Esophagus muscularis mucosa (tissue), 4 donors: ENCODE measurements around the gene EXOC1. TPM values are rescaled to one million over a fixed set of nuclear protein-coding genes. Genes with fewer than 3 reads are reported as not detected.

Source experiments
- DNase-seq: peaks from one replicate; pipeline ENCODE4 v3.0.0-alpha.2; 2017; ENCODE audit errors: extremely low spot score
- H3K27ac ChIP-seq, 4 donors: fragments of 200-600 bp; sonication (generic); replicated peaks in 1 of 4; 1 replicate in 3 of 4; 2 replicates in 1 of 4; pipeline ENCODE4 v1.5.1; 2016 to 2019; ENCODE audit warnings: mild to moderate bottlenecking in 1 of 4
- H3K27me3 ChIP-seq, 4 donors: fragments of 200-600 bp; sonication (generic); one replicate each; pipeline versions ENCODE4 v1.5.1 to v1.6.0; 2016 to 2019
- H3K36me3 ChIP-seq, 4 donors: fragments of 200-600 bp; sonication (generic); one replicate each; pipeline ENCODE4 v1.5.1; 2016 to 2019
- H3K4me1 ChIP-seq, 4 donors: fragments of 200-600 bp; sonication (generic); one replicate each; pipeline ENCODE4 v1.5.1; 2016 to 2019
- H3K4me3 ChIP-seq, 4 donors: fragments of 200-600 bp; sonication (generic); 1 replicate in 2 of 4; 2 replicates in 2 of 4; pipeline ENCODE4 v1.5.1; 2016 to 2019; ENCODE audit warnings: mild to moderate bottlenecking in 4 of 4, moderate library complexity in 1 of 4
- H3K9me3 ChIP-seq, 4 donors: fragments of 200-600 bp; sonication (generic); 1 replicate in 3 of 4; 2 replicates in 1 of 4; pipeline ENCODE4 v1.5.1; 2016 to 2019
- CTCF ChIP-seq, 3 experiments: fragments of 200-600 bp in 2 of 3; fragments of 450-650 bp in 1 of 3; sonication (generic) in 2 of 3; IDR thresholded peaks; one replicate each; pipeline ENCODE4 v1.5.1; 2017 to 2019; ENCODE audit warnings: antibody characterized with exemption in 3 of 3, mild to moderate bottlenecking in 2 of 3, moderate library complexity in 1 of 3
- EP300 ChIP-seq: sonication (generic); formaldehyde crosslinking; IDR thresholded peaks from one replicate; pipeline ENCODE4 v1.6.1; 2017; ENCODE audit warnings: antibody characterized with exemption
- POLR2A ChIP-seq: fragments of 450-650 bp; IDR thresholded peaks from one replicate; pipeline ENCODE4 v1.6.1; 2017; ENCODE audit warnings: antibody characterized with exemption, moderate library complexity, mild to moderate bottlenecking, low read depth
- POLR2AphosphoS5 ChIP-seq, 2 donors: sonication (generic); formaldehyde crosslinking; IDR thresholded peaks; one replicate each; pipeline ENCODE4 v1.6.1; 2017; ENCODE audit warnings: antibody characterized with exemption in 2 of 2
- WGBS: methylation state at CpG from one replicate; pipeline ENCODE4 v1.1.5; 2018; 5-methylcytosine and 5-hydroxymethylcytosine counted together
- intact Hi-C: fragments of 100-400 bp; cut with DNase I; formaldehyde crosslinking; loops from one replicate; pipeline ENCODE4 v1.15.1; 2023
- small RNA-seq, 3 donors: library from RNA; depleted of rRNA; stranded (forward); fragments of <200 nt; gene quantifications; one replicate each; pipeline ENCODE3, GENCODE V24; 2016
- total RNA-seq, 4 donors: library from RNA; depleted of rRNA; stranded (reverse); fragments of >200 nt; gene quantifications; one replicate each; pipeline versions ENCODE4 v1.1.0 to v1.2.1, GENCODE V29; 2016

The EXOC1 gene
- total RNA-seq, 4 donors from 2014 or later = 22.0 to 33.6 (median 23.6) TPM

- intact Hi-C loops = no loop called here
These were observed 97.9 kb downstream of the EXOC1 start for GRCh38 chr4:55951191-55951922.

More at GRCh38 chr4:55951191-55951922, 97.9 kb downstream of the EXOC1 start:
- no peak for DNase-seq
- Histone ChIP-seq H3K27ac (no peak overlapping the region), H3K27me3 (no peaks in the 10 kb centered on the region), H3K9me3 (no peaks in the 10 kb centered on the region), H3K4me3 (no peak overlapping the region), H3K4me1 (peaks cover 15 to 28% (median 23%) of the 10 kb centered on the region in 4 donors), H3K36me3 (peaks cover 0 to 23% (median 16%) of the 10 kb centered on the region in 4 donors)
- TF ChIP-seq EP300 (no peak), POLR2AphosphoS5 (IDR thresholded peaks at IDR 0.05) (no peak), POLR2A (no peak), CTCF (IDR thresholded peaks at IDR 0.05) (no peak)
- 100% methylated on average over 5 of the region's 5 CpGs for WGBS

Small RNA genes lying within 50 kb of the gene (small RNA-seq; reads per million reads assigned to genes)
- 0 reads per million in 3 donors for gene RNU6-652P

Other genes starting within 250 kb of the EXOC1 start
- not detected for gene NMU, start 217.3 kb upstream of the EXOC1 start, total RNA-seq
- gene EXOC1L, start 33.9 kb upstream of the EXOC1 start, total RNA-seq = not detected
- gene CEP135, start 95.3 kb downstream of the EXOC1 start, total RNA-seq = 1 to 10 TPM; 3.5 to 5.0 (median 3.8) TPM